HG02798 (cell line): ENCODE measurements around the gene CCND1.
"Not testable (repeated sequence)": the region's sequence is repeated elsewhere in the genome, so short reads cannot be mapped to it uniquely, and the experiment has no call there.

Source experiments
- ATAC-seq: cut with Tn5 transposase; IDR thresholded peaks from one replicate; pipeline ENCODE4 v1.9.1; 2021; ENCODE audit warnings: mild to moderate bottlenecking; ENCODE audit not compliant: unreplicated experiment, poor library complexity

CCND1 gene

DNA sequence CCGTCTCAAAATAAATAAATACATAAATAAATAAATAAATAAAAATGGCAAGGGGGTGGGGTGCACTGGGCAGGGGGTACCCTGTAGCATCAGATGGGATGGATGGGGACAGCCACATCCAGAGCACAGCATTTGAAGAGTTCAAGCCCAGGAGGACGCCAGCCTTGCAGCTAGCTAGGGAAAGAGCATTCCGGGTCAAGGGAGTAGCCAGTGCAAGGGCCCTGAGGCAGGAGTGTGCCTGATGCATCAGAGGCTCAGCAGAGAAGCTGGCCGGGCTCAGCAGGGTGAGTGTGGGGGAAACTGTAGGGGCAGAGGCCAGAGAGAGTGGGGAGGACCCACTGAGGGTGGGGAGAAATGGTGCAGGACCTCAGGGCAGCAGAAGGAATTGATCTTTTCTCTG lies 23.7 kb upstream of the CCND1 start:
- no peak for ATAC-seq

GRCh38 chr11:69617682-69618081 lies 23.3 kb upstream of the CCND1 start:
- no peak for ATAC-seq

DNA sequence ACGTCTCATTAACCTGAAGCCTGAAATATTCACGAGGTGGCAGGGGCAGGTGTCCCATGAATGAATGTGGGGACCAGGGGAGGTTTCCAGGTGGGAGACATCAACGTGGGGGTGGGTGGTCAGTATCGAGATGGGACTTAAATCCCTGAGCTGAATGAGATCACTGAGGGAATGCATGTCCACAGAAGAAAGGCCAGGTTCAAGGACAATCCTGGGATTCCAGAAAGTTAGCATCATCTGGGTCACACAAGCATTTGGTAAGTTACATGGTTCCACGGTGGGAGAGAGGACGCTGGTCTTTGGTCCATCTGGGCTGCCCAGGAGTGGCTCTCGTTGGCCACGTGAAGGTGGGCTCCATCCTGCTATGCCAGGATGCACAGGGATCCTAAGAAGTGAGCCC lies 22.7 kb upstream of the CCND1 start:
- no peak for ATAC-seq

- no peak for ATAC-seq
Measured at GRCh38 chr11:69620683-69621290, 20.2 kb upstream of the CCND1 start.

DNA sequence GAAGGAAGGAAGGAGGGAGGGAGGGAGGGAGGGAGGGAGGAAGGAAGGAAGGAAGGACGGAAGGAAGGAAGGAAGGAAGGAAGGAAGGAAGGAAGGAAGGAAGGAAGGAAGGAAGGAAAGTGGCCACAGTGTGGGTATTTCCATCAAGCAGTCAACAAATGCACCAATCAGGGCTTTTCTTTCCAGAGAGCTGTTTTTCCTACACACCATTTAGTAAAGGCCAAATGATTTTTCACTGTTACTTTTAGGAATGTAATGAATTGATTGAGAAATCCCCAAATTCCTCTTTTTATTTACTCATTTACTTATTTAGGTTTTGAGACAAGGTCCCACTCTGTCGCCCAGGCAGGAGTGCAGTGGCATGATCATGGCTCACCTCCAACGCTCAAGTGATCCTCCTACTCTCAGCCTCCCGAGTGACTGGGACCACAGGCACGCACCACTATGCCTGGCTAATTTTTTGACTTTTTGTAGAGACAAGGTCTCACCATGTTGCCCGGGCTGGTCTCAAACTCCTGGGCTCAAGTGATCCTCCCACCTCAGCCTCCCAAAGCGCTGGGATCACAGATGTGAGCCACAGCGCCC lies 18.8 kb upstream of the CCND1 start:
- not testable (repeated sequence) for ATAC-seq

DNA sequence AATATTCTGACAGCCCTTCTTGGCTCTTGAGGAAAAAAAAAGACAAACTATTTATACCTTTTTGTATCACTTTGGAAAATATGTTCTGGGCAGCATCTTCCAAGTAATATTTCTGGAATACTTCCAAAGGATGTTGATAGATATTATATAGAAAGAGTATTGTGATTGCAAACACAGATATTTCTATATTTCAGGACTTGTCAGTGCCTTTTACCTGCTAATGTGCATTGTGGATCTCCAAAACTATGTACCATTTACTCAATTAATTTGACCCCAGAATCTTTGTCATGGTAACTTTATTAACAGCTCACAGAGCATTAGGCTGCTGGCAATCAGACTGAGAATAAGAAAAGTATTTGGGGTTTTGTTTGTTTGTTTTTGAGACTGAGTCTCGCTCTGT lies 16.7 kb upstream of the CCND1 start:
- no peak for ATAC-seq

GRCh38 chr11:69625476-69625875 lies 15.5 kb upstream of the CCND1 start:
- ATAC-seq: no peak

DNA sequence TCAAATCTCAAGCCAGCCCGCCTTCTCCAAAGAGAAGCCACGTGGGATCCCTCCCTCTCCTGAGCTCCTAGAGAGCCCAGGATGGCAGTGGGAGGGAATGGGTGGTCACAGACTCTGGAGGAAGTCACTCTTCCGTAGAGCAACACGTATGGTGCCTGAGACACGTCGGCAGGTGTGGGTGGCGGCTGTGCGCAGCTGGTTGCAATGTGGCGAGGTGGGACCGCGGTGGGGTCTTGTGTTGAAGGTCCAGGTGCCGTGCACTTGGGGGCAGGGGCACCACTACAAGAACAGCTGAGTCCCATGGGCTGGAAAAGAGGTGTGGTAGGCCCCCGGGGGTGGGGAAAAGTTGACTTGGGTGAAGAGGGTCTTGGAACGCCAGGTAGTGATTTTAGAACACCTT lies 13.4 kb upstream of the CCND1 start:
- ATAC-seq: no peak

- ATAC-seq: no peak
Measured at GRCh38 chr11:69630017-69630416, 10.9 kb upstream of the CCND1 start.

- no peak for ATAC-seq
Measured at GRCh38 chr11:69630424-69630823, 10.5 kb upstream of the CCND1 start.

DNA sequence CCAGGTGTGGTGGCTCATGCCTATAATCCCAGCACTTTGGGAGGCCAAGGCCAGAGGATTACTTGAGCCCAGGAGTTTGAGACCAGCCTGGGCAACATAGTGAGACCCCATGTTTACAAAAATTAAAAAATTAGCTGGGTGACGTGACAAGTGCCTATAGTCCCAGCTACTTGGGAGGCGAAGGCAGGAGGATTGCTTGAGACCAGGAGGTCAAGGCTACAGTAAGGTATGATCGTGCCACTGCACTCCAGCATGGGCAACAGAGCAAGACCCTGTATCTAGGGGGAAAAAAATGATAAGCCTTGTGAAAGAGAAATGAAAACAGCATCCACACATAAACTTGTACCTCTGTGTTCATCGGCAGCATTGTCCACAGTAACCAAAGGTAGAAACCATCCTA lies 8.1 kb upstream of the CCND1 start:
- no peak for ATAC-seq

DNA sequence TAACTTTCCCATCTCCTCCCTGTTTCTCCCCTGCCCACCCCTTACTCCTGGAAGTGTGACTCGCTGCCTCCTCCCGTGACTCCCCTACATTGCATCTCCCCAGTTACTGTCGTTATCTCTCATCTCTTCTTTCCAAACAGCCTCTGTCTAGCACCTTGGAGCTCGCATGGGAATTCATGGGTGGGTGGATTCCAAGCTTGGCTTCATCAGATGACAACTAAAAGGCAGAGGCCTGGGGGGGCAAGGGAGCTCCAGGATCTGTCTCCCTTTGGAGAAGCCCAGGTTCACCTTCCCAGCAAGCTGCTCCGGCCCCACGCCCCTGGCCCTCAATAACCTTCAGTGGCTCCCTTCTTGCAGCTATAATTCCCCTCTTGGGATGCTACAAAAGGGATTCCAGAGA lies 6.9 kb upstream of the CCND1 start:
- ATAC-seq: no peak

DNA sequence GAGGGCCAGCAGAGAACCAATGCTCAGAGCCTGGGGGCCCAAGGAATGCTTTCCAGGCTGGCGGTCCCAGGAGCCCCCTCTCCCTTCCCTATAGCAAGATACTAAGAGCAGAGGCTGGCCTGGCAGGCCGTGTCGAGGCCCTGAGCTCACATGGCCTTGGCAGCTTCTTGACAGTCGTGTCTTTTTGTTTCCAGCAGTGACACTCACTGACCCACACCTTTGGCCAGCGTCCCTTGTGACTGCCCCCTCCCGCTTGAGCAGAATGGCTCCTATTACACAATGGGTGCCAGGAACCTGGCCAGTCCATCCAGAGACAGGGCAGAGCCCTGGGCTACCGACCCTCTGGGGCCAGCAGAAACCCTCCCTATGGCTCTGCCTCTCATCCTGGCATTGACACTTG lies 6.4 kb upstream of the CCND1 start:
- ATAC-seq: no peak

DNA sequence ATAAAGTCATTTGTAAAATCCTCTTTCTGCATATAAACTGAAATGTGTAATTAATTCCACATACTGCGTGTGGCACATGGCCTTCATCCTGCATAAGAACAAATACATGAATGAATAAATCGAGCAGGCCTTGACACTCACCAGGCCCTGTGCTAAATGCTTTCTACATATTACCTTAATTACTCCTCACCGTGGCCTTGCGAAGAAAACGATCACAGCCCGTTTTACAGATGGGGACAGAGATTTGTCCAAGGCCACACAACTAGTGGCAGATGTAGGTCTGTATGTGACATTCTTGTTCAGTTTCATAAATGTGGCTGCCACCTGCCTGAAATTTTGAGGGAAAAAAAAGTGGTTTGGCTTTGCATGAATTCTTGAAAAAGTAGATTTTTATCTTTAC lies 5.8 kb upstream of the CCND1 start:
- no peak for ATAC-seq

DNA sequence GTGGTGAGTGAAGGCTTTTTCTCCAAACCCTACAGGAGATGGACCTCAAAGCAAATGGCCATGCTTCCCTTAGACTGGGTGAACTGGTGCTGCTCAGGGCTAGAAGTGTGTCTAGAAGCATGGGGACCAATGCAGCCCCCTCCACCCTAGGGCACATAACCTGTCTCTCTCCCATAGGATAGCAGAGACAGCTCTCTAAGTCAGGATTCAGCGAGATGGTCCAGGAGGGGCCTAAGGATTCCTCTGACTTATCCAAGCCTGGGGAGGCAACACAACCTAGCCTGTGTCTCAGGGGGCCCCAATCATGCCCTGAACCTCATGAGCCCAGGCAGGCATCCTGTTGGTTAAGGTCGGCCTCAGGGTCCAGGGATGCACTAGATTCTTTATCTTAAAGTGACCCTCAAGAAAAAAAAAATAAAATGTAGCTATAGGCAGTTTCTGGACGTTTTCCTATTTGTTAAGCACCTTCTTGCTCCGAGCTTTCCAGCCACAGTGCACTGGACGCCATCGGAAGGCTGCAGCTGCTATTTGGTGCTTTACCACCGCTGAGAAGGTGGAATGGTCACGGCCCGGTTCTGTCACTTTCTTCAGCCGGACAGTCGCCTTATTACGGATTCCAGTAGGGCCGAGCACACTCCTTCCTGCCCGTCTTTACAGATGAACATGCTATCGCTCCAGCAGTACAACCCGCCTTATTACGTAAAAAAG lies 5.0 kb upstream of the CCND1 start:
- no peak for ATAC-seq

DNA sequence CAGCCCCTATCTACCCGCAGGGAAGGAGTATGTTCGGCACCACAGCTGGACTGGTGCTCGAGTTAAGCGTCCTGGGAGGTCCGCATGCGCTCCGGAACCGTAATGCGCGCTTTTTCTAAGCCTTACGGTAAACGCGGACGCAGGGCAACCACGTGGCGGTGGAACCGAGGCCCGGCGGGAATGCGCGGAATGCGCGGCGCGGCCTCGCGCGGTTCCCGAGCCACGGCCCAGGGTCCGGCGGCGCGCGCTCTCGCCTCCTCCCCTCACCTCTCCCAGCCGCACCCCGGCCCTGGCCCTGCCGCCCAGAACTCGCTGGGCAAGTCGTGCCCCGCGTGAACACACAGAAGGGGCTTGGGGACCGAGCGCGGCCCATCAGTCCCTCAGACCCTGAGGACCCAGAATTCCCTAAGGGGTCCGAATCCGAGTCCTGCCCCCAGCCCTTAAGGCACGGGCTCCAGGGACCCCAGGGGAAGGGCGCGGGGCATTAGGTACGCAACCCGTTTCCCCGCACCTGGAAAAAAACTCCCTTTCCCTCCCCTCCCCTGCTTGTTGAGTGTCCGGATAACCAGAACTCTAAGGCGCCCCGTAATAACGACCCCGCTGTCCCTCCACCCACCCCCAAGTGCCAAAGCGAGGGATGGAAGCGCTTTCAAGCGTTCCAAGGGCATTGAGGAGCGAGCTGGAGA lies 4.3 kb upstream of the CCND1 start:
- ATAC-seq: no peak

DNA sequence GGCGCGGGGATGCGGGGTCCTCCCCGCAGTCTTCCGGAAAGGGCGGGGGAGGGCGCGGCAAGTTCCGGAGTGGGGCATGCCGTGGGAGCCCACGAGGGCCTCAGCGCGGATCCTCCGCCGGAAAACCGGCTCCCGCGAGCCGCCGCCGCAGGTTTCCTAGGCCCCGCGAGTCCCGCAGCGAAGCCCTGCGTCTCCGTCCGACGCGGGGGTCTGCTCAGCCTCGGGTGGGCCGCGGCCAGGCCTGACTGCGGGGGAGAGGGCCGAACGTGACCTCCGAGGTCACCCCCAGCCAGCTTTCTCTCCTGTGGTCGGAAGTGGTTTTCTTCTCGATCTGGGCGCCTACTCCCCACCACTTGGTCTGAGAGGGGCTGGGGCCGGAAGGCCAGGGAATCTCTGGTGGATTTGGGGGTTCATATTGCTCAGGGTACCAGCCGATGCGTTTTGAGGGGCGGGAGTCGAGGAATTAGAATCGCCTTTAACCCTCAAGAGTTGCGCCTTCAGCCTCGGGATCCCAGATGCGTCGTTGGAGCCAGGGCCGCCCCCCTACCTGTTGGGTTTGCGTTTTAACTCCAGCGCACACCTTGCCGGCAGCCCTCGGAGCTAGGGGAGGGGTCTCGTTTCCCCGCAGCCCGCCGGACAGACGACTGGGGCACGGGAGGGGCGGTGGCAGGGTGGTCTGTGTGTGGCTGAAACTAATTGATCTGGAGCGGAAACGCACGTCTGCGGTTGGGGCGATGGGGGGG lies 3.6 kb upstream of the CCND1 start:
- no peak for ATAC-seq

DNA sequence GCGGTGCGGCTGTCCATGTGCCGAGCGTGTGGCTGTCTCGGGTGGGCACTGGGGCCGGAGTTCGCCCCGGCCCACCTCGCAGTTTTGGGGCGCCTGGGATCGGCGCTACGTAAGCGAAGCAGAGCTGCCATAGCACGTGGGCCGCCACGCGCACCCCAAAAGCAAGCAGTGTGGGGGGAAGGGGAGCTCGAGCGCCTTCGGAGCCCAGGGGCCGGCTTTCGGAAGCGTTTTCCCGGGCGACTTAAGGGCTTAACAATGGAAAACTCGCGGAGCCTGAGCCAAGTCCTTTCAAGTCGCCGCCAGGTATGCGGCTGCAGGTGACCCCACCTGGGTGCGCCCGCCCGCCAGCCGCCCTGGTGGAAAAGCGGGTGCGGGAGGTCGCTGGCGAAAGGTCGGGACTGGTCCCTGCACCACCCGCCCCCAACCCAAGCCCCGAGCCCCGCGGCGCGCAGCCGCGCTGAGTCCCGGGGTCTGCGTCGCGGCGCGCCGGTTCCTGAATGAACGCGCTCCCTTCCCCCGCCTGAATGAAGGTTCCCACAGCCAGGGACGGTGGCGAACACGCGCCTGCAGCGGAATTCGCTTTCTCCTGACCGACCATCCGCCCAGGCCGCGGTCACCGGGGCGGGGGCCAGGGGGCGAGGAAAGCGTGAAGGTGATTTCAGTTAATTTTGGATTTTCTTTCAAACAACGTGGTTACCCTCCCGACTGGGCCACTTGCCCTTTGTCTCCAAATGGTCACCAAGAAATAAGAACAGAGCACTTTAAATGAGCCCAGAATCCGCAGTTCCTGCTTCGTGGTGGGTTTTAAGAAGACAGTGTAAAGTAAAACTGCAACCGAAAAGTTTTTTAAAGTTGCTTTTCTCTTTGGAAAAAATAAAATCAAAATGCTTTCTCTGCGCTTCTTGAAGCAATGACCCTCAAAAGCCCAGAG lies 2.8 kb upstream of the CCND1 start:
- no peak for ATAC-seq

- ATAC-seq: no peak
Measured at GRCh38 chr11:69638941-69639681, 1.8 kb upstream of the CCND1 start.
